NT2/D1 (cell line): ENCODE results near the gene IL32.

ENCODE experiments used
- YY1 ChIP-seq: IDR thresholded peaks from 2 replicates; pipeline ENCODE4 v1.6.1; 2011; ENCODE audit not compliant: insufficient read length, insufficient read depth
- ZNF274 ChIP-seq: IDR thresholded peaks from 2 replicates; pipeline ENCODE4 v1.6.1; 2011; ENCODE audit warnings: mild to moderate bottlenecking, low read depth, low read length

DNA sequence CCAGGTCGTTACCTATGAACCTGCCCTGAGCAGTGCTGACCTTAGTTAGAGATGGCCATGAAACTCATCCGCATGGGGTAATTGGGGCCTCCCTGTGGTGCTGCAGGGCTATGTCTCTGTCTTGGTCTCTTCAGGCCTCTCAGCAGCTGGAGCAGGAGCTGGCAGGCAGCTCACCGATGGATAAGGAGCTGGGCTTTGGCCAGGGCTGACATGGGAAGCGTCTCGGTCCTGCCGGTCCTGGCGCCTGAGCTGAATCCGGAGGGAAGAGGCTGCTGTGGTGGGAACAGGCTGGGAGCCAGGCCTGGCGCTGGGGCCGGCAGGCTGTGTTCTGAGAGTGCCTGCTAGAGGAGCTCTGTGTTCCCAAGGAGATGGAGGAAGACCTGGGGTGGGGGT lies 10.1 kb downstream of the IL32 start:
- no peak for TF ChIP-seq ZNF274
- no peak for TF ChIP-seq YY1
